GM19468 (cell line): ENCODE measurements around the gene TRIM48.
"Not testable (repeated sequence)": the region's sequence is repeated elsewhere in the genome, so short reads cannot be mapped to it uniquely, and the experiment has no call there.

ENCODE experiments used
- ATAC-seq: cut with Tn5 transposase; IDR thresholded peaks from one replicate; pipeline ENCODE4 v1.9.1; 2021; ENCODE audit warnings: mild to moderate bottlenecking, moderate library complexity, moderate number of reproducible peaks; ENCODE audit not compliant: unreplicated experiment; ENCODE audit errors: extremely low read depth

Gene TRIM48

DNA sequence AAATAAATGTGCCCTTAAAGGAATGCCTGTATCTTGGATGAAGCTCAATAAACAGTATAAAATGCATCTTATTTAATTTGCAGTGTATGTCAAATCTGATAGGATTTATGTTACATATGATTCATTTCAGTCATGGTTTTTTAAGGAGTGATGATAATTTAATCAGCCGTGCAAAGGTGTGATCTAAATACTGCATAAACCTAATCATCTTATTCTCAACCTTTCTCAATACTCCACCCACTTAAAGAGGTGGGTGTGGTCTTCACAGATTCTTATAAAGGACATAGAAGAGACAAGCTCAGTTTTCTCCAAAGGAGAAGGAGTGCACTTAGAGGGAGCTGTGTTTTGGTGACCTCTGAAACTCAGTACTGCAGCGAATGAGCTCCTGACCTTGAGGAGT, at the start of gene TRIM48:
TSS of gene TRIM48 (plus strand) at position 301 of the 400 bp plus-strand sequence. CDS start 113 bp downstream, outside the sequence.
- ATAC-seq, result not testable (repeated sequence)

GRCh38 chr11:55238316-55238715, 23.6 kb upstream of the TRIM48 start:
- not testable (repeated sequence) for ATAC-seq

- no peak for ATAC-seq
These were observed 1.1 kb downstream of the TRIM48 start for GRCh38 chr11:55263081-55263480.
